AG04449 (cell line): Measurements from ENCODE around the gene TAF1A.

Experiments
- CTCF ChIA-PET: fragments of 350-600 bp; formaldehyde crosslinking; extraction: SDS; loops from one replicate; lab custom pipeline; 2021; ENCODE audit warnings: antibody characterized with exemption; lab: Yijun Ruan, JAX
- POLR2A ChIA-PET: fragments of 400-600, 350-600 bp; formaldehyde crosslinking; extraction: SDS; loops from one replicate; lab custom pipeline; 2020; ENCODE audit warnings: antibody characterized with exemption, inconsistent platforms; lab: Yijun Ruan, JAX
- DNase-seq: peaks from one replicate; pipeline ENCODE4 v3.0.0-alpha.2; 2010; ENCODE audit warnings: low read depth, low spot score
- H3K4me3 ChIP-seq: 2 replicates; pipeline ENCODE4 v1.5.1; 2011; ENCODE audit warnings: low read depth, mild to moderate bottlenecking, control low read depth, low read length
- CTCF ChIP-seq: IDR thresholded peaks from one replicate; pipeline ENCODE4 v1.5.1; 2011; ENCODE audit warnings: mild to moderate bottlenecking, moderate library complexity, low read length, control low read depth, inconsistent platforms; ENCODE audit not compliant: insufficient read depth; ENCODE audit errors: missing control alignments

The TAF1A gene

DNA sequence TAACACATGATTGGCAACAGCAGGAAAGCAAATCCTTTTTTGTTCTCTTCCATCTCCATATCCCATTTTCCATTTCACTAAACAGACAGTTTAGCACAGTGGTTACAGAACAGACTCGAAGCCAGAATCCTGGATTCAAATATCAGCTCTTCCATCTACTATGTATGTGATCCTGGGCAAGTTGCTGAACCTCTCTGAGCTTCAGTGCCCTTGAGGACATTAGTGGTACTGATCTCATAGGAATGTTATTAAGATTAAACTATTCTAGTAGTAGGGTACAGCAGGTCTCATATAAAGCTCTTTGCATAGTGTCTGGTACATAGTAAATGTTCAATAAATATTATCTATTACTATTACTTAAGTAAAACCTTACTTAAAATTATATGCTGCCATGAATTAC, 28.1 kb downstream of the TAF1A start:
- no peak for TF ChIP-seq CTCF
- CTCF ChIA-PET: interaction anchor here (0.6 to 0.9 kb wide), 3 partner anchors 11 to 97 kb away, joined by 3 to 4 read pairs (median 3); no protein-coding TSS in a partner anchor
- no peak overlapping the region for H3K4me3 ChIP-seq
- POLR2A ChIA-PET: no interaction called here
- DNase-seq: no peak

GRCh38 chr1:222557574-222557973, 32.2 kb downstream of the TAF1A start:
- TF ChIP-seq CTCF: no peak
- POLR2A ChIA-PET: no interaction called here
- DNase-seq: no peak
- CTCF ChIA-PET: interaction anchor here (2.5 kb wide), 1 partner anchor 11 kb away, joined by 11 read pairs; no protein-coding TSS in a partner anchor
- no peak overlapping the region for H3K4me3 ChIP-seq

- no peak for DNase-seq
- no peak overlapping the region for H3K4me3 ChIP-seq
- no peak for TF ChIP-seq CTCF
- ChIA-PET CTCF (interaction anchor here (2.5 kb wide), 1 partner anchor 10 kb away, joined by 11 read pairs; no protein-coding TSS in a partner anchor), POLR2A (no interaction called here)
Measured at GRCh38 chr1:222557148-222557547, 32.6 kb downstream of the TAF1A start.

- POLR2A ChIA-PET: no interaction called here
- CTCF ChIA-PET: interaction anchor here (1.1 to 2.5 kb wide), 2 partner anchors 9 to 78 kb away, joined by 3 to 11 read pairs; no protein-coding TSS in a partner anchor
- no peak overlapping the region for H3K4me3 ChIP-seq
- no peak for DNase-seq
- no peak for TF ChIP-seq CTCF
Measured at GRCh38 chr1:222555992-222556615, 33.6 kb downstream of the TAF1A start.

GRCh38 chr1:222554177-222554576, 35.6 kb downstream of the TAF1A start:
- ChIA-PET POLR2A (no interaction called here), CTCF (interaction anchor here (1.1 kb wide), 1 partner anchor 36 kb away, joined by 3 read pairs; the partner anchor contains the start of gene TAF1A)
- H3K4me3 ChIP-seq: no peak overlapping the region
- no peak for DNase-seq
- no peak for TF ChIP-seq CTCF

GRCh38 chr1:222552882-222553281, 36.9 kb downstream of the TAF1A start:
- H3K4me3 ChIP-seq: no peak overlapping the region
- POLR2A ChIA-PET: no interaction called here
- CTCF ChIA-PET: no interaction called here
- DNase-seq: no peak
- TF ChIP-seq CTCF: no peak
